GM21737 (cell line): Measurements from ENCODE around the gene CHAD.

Experiments used
- ATAC-seq: cut with Tn5 transposase; IDR thresholded peaks from one replicate; pipeline ENCODE4 v1.9.1; 2021; ENCODE audit warnings: mild to moderate bottlenecking, moderate library complexity; ENCODE audit not compliant: unreplicated experiment

CHAD gene

GRCh38 chr17:50468304-50469207, at the start of gene CHAD:
Gene CHAD, minus strand, starts transcription at chr17:50468880. Its CDS starts 67 bp downstream, at chr17:50468813.
- no peak for ATAC-seq

GRCh38 chr17:50517504-50518383, 49.1 kb upstream of the CHAD start:
- no peak for ATAC-seq

DNA sequence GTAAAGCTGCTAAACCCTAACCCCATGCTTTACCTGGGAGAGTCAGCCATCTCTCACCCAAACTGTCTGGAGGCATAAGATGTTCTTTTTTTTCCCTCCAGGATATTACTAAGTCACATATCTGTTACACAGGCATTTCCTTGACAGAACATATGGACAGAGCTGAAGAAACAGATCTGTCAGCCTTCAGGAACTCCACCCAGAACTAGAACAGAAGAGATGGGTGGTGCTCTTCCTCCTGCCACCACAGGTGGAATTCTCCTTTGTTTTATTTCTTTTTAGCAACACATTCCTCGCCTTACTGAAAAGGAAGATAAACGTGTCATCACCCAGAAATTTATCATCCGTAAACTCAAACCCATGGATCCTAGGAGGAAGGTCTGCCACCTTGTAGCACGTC, 48.3 kb upstream of the CHAD start:
- no peak for ATAC-seq

GRCh38 chr17:50514936-50515702, 46.4 kb upstream of the CHAD start:
- ATAC-seq: no peak

GRCh38 chr17:50514388-50514787, 45.7 kb upstream of the CHAD start:
- ATAC-seq: no peak

DNA sequence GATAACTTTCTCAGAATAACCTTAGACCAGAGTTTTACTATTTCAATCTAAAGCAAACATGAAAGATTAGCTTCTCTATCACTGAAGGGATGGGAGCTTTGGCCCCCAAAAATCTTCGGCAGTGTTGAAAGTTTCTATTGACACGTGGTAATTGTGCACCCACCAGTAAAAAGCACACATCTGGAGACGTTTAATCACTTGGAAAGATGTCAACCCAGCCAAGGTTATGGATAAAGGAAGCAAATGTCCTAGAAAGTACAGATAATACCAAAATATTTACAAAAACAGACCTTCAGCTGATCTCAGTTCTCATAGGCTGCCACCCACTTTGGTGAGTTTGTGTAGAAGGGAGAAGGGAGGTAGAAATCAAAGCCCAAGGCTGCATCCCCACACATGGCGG, 44.8 kb upstream of the CHAD start:
- no peak for ATAC-seq

- ATAC-seq: peak; percentile 90
Measured at GRCh38 chr17:50511058-50511457, 42.4 kb upstream of the CHAD start.

GRCh38 chr17:50508573-50509460, 40.1 kb upstream of the CHAD start:
- no peak for ATAC-seq

DNA sequence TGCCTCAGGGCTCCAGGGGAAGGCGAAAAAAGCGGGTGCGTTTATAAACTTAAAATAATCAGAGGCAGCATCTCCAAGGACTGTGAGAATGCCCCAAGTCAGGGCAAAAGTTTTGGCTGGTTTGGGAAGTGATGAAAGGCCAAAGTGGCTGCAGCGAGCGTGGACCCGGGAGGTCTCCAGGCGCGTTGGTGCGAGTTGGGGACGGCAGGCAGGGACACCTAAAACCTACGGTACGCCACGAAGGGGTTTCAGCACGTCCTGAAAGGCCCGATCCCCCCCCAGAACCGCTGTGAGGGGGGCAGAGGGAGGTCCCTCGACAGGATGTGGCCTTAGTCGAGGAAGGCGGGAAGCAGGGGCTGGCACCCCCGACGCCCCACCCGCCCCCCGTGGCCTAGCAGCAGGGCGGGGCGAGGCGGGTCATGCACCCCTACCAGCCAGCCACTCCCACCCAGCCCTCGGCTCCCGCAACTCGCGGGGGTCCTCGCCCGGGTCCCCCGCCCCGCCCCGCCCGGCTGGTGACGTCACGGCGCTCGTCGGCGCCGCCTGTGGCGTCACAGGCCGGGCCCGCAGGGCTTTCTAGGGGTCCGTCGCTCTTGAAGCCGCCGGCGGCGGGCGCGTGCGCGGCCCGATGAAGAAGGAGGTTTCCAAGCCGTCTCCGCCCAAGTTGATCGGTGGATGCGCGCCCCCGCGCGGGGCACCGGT, 39.3 kb upstream of the CHAD start, which contains the start of gene MYCBPAP:
TSS of gene MYCBPAP (plus strand) at position 569 of the 702 bp plus-strand sequence. CDS start 236 bp downstream, outside the sequence.
- no peak for ATAC-seq

GRCh38 chr17:50506298-50506697, 37.6 kb upstream of the CHAD start:
- ATAC-seq: no peak

DNA sequence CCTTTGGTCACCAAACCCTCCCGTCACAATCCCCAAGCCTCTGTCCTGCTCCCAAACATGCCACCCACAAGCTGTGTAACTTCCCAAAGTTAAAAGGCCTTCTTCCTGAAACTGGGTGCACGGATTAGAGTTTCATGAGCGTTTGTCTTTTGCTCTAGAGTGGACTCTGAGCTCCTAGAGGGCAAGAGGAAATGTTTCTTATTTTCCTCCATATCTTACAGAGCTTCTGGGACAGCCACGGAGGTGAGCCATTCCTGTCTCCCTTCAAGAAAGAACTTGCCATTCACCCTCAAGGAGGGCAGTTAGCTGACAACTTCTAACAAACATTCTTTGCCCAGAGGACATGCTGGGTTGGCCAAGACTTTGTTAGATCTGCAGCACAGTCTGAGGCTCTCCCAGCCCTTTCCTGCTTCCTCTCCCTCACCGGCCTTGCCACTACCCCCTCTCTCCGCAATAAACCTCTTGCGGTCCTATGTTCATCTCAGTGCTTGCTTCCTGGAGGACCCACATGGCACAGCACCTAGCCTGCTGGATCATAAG, 37.0 kb upstream of the CHAD start:
- no peak for ATAC-seq

DNA sequence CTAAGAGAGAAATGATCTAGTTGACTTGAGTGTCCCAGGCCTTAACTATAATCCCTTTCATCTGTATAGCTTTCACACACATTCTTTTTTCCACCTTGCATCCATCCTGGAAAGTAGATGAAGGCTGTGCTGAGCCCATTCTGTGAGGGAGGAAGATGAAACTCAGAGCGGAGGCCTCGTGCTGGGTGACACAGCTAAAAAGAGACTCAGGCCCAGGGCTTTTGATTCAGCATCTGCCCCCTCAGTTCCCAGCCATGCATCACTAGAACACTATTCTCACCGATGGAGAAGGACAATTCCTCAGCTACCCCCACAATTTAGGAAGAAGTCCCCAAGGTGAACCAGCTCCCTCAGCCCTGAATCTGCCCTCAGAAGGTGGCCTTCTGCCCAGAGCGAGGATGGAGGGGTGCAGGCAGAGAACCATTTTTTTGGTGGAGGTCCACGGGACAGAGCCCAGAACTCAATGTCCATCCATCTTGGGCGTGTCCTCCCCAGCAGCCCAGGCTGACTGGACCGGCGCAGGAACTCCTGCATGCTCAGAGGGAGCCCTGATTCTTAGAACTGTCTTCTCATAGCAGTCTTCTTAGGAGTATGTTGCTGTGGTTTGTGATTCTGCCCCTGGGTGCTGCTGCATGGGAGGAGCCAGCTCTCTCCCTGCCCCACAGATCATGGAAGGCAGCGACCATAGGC, 33.8 kb upstream of the CHAD start:
- ATAC-seq: no peak

DNA sequence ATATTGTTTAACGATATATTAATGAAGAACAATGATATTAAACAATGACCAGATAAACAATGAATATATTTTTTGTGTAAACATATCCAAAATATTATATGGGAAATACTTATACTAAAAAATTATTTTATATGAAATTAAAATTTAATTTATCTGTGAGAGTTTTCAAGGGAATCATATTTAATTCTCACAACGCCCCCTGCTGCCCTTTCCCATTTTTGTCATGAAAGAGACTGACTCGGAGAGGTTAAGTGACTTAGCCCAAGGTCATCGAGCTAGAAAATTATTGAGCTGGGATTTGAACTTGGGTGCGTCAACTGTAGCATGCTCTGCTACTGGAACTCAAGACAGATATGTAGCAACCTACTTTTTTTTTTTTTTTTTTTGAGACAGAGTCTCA, 32.4 kb upstream of the CHAD start:
- ATAC-seq: no peak

DNA sequence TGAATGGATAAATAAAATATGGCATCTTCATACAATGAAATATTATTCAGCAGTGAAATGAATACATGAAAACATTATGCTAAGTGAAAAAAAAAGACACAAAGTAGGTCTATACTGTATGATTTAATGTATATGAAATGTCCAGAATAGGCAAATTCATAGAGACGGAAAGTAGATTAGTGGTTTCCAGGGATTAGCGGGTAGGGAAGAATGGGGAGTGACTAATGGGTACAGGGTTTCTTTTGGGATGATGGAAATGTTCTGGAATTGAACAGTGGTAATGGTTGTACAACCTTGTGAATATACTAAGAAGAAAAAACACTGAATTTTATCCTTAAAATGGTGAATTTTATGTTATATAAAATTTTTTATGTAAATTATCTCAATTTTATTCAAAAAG, 31.0 kb upstream of the CHAD start:
- ATAC-seq: no peak

- ATAC-seq: no peak
Measured at GRCh38 chr17:50499270-50499669, 30.6 kb upstream of the CHAD start.

DNA sequence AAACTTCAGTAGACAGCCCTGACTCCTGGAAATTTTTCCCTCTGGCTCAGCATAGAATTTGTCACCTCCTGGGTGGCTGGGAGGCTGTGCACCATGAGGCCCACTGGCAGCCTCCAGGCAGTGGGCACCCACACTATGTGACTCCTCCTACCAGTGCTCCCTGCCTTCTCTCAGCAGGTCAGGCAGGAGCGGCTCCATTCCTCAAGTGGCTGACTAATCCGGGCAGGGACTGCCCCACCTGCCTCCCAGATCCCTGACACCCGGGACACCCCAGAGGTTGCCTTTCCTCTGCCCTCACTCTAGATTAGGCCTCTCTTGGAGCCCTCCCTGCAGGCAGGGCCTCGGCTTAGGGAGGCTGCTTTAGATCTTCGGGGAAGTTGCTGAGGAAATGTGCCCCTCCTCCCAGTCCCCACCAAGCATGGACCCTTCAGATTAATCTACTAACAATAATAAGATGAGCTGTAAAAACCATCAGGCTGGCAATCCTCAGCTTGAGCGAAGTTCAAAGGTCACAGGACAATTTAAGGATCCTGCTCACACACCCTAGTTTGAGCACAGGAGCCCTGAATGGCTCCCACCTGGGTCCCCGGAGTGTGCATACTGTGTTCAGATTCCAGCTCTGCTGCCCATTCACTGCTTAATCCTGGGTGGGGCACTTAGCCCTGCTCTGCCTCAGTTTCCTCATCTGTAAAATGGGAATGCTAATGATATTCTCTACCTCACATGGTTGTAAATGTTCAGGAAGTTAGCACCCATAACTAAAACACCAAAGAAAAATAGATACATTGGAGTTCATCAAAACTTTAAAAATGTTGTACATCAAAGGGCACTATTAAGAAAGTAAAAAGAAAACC, 29.6 kb upstream of the CHAD start:
- ATAC-seq: no peak

- no peak for ATAC-seq
Measured at GRCh38 chr17:50495918-50496317, 27.2 kb upstream of the CHAD start.
